T-helper 9 cell (primary cell): ENCODE measurements around the gene ARRB1.
"Not testable (repeated sequence)": the region's sequence is repeated elsewhere in the genome, so short reads cannot be mapped to it uniquely, and the experiment has no call there.

Source experiments
- DNase-seq: peaks from one replicate; pipeline ENCODE4 v3.0.0-alpha.2; 2020

Gene ARRB1

DNA sequence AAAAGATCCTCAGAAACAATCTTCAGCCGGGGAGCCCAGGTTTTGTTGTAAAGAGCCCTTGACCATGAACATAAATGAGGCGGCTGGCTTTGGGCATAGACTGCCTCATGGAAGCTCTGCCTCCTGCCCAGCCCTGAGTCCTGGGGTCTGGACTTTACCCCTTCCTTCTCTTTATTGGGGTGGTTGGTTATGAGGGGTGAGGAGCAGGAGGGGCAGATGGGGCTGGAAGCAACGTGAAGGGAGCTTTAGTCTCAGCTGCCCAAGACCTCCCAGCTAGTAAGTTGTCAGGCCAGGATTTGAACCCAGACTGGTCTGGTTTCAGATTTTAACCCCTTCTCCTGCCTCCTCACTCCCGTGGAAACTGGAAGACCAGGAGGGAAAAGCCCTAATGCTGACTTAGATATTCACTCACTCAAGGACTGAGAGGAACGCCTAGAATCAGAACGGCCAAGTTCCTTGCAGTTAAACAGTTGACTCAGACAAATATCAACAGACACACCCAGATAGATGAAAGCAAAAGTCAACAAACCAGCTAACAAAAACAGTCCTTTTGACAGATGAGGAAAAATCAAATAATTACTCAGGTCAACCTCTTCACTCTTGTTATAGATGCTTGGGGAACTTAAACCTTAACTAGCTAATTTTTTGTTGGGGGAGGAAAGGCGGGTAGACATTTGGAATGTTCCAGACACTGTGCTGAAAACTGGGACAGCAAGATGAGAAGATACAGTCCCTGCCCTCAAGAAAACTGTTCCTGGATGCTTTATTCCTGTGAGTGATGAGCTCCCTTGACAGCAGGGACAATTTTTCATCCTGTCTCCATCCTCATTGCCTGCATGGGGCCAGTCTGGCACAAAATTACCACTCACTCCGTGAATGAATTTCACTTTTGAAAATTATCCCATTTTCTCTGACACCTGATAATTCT lies 20.8 kb upstream of the ARRB1 start:
- DNase-seq, result no peak

GRCh38 chr11:75369560-75370255 lies 18.2 kb upstream of the ARRB1 start:
- DNase-seq, result no peak

- not testable (repeated sequence) for DNase-seq
Measured at GRCh38 chr11:75366826-75367225, 15.4 kb upstream of the ARRB1 start.

- no peak for DNase-seq
Measured at GRCh38 chr11:75365711-75366181, 14.3 kb upstream of the ARRB1 start.

- not testable (repeated sequence) for DNase-seq
Measured at GRCh38 chr11:75362285-75362684, 10.8 kb upstream of the ARRB1 start.

DNA sequence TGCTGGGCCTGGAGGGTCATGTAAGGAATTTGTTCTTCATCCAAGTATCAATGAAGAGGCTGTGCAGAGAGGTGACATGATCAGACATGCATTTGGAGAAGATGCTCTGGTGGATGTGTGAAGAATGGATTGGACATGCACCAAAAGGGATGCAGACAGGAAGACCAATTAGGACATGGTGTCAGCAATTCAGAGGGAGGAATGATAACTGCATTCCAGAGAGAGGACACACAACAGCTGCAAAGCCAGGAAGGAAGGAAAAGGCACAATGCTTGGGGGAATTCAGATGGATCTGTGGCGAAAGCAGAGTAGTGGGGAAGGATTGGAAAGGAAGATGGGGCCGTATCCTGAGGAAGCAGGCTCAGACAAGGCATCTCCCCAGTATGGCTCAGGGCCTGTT lies 5.2 kb upstream of the ARRB1 start:
- DNase-seq, result no peak

DNA sequence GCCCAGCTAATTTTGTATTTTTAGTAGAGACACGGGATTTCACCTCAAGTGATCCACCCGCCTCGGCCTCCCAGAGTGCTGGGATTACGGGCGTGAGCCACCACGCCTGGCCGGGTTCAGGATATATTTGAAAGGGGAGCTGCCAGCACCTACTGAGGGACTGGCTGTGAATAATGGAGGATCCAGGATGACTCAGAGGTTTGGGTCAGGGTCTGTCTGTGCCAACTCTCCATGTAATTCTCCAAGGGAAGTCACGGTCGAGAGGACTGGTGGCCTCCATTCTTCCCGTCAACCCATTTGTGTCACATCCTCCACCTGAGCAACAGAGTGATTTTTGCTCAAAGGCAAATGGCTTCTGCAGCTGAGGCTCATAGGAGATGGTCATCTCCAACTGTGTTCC lies 3.6 kb upstream of the ARRB1 start:
- DNase-seq, result no peak

DNA sequence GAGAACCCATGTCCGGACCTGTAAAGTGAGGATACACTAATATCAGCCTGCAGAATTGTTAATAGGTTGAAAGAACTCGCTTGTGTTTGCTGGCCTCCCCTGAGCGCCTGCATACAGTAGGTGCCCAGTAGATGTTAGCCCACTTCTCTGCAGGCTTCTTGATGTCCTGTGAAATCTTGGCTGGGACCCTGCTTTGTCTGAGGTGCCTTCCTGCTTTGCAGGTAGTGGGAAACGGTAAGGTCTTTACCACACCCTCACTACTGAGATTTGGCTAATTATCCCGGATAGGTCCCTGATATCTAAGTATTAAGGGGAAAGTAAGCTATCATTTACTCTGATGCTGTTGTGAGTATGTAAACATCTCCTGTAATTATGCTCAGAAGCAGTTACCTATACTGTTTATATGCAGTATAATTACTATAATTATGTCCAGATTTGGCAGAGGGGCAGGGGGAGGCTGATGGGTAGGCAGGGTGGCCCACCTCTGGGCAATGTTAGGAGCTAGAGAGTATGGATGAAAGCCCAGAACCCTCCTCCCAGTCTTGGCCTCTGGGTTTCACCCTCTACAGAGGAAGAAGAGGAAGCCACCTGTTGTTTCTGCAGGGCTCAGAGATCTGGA lies 1.2 kb upstream of the ARRB1 start:
- no peak for DNase-seq

DNA sequence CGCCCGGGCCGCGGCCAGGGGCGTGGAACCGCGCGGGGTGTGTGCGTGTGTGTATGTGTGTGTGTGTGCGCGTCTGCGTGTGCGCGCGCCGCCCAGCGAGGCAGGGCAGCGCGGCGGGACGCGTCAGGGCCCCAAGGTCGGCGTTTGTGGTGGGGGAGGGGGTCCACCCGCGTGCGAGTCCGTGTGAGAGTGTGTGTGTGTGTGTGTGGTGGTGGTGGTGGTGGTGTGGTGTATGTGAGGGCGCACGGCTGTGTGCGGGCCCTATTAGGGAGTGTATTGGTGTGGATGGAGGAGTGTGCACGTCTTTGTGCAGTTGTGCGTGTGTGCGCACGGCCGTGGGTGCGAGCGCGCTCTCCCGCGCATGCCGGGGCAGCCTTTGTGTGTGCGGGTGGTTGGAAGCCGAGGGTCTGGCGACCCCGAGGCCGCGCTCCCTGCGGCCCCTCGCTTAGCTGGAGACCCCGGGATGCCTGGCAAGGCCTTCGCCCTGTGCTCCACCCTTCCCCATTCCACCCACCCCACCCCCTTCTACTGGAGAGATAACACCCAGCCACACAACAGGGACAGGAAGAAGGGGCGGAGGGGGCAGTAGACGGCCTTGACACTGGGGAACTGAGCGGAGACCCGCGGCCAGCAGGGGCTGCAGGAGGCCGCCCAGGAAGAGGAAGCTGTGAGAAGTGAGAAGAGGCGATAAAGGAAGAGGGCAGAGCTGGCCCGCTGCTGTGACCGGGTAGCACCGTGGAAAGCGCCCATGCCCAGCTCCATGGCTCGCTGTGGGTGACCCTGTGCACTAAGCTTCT lies 528 bp upstream of the ARRB1 start:
- DNase-seq, result peak; percentile 67

DNA sequence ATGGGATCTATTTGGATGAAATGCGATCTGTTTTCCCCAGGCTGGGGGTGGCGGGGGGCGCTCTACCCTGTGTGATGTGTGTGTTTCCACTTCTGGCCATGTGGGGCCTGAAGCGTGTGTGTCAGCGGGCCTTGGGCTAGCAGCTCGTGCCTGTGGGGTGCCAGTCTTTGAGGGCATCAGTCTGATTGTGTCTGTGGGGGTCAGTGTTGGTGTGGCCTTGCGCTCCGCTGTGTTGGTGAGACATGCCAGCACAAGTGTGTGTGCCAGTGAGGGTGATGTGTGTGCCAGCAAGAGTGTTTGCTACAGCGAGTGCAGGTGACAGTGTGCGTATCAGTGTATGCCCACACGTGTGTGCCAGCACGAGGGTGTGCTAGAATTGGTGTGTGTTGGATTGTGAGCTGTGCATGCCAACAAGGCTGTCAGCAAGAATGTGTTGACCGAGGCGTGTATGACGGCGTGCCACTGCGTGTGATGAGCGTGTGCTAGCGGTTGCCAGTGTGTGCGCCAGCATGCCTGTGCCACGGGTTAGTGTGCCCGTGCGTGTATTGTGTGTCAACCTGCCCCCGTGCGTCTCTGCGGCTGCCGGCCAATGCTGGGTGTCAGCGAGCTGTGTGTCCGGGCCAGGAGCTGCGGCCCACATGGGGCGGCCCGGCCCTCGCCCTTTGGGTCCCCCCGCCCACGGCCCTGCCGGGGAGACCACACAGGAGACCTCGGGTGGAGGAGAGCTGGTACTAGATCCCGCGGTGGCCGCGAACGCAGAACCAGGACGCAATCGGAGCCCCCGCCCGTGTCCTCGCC lies 519 bp downstream of the ARRB1 start:
- peak; percentile 27 for DNase-seq

GRCh38 chr11:75350122-75350742 lies 1.2 kb downstream of the ARRB1 start:
- DNase-seq, result no peak

- no peak for DNase-seq
Measured at GRCh38 chr11:75349521-75350116, 1.8 kb downstream of the ARRB1 start.

GRCh38 chr11:75347781-75348566 lies 3.5 kb downstream of the ARRB1 start:
- DNase-seq, result no peak

DNA sequence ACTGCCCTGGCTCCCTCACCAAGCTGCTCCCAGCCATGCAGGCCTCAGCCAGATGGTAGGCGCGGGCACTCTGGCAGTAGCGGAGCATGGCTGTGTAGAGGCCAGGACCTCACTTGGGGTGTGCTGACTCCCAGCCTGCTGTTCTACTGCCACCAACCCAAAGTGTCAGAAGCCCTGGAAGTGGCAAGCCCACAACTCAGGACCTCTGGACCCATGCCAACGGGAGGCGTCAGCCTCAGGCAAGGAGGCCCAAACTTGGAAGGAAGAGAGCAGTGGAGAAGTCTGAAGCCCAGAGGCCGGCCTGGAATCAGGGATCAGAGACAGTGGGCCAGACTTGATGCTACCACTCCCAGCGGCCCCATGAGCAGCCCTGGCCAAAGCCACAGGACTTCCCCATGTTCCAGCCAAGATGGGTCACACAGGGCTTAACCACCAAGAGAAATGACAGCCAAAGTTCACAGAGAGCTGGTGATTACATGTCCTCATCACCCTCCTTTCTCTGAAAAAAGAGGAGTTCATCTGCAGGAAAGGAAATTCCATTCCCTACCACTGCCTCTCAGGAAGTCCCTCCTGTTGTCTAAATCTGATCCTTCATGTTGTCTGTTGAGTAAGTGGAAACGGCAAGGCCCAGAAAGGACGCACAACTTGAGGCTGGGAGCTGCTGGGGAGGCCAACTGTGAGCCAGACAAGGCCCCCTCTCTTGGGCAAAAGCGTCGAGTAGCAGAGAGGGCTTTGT lies 4.4 kb downstream of the ARRB1 start:
- DNase-seq, result no peak

DNA sequence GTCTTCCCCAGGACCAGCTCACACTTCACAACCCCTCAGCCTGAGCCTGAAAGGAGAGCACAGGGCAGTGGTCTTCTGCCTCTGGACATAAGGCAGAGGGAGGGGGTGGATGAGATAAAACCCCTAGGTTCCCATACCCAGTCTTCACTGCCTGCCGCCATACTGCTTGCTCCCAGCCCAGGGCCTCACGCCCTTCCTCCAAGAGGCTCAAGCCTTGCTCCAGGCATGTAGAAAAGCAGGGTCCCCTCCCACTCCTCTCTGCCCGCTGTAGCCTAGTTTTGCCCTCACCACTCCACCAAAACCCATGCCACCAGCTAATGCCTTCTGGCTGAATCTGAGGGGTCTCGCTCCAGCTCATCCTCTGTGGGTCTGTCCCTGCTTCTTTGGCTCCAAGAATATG lies 5.2 kb downstream of the ARRB1 start:
- no peak for DNase-seq

GRCh38 chr11:75345455-75346160 lies 5.9 kb downstream of the ARRB1 start:
- DNase-seq, result no peak

- DNase-seq, result no peak
Measured at GRCh38 chr11:75344761-75345454, 6.6 kb downstream of the ARRB1 start.

- no peak for DNase-seq
Measured at GRCh38 chr11:75344186-75344585, 7.3 kb downstream of the ARRB1 start.
